Stimulated activated CD4-positive, alpha-beta T cell treated with anti-CD3 and anti-CD28 coated beads, Interleukin-2, amount 100 ng/mL, for 48 hours (primary cell): ENCODE results near the gene RAPGEF4.
"Not testable (repeated sequence)": the region's sequence is repeated elsewhere in the genome, so short reads cannot be mapped to it uniquely, and the experiment has no call there.

Source experiments
- DNase-seq, 2 donors: peaks; one replicate each; pipeline ENCODE4 v3.0.0-alpha.2; 2020

RAPGEF4 gene

DNA sequence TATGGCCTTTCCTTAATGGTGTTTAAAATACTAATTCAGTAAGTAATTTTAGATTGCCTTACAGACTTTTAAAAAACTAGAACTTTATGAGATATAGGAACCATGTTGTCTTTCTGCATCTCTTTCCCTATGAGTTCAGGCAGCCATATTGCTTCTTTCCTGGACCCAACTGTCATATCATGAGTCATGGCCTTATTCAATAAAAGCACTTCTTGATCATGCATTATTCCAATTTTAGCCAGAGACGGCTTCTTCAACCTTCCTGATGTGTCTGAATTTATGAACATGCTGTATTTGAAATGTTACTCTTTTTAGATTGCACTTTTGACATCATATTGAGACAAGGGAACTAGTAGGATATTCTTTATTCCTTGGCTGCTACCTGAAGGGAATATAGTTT, 274.6 kb downstream of the RAPGEF4 start:
- DNase-seq: no peak

DNA sequence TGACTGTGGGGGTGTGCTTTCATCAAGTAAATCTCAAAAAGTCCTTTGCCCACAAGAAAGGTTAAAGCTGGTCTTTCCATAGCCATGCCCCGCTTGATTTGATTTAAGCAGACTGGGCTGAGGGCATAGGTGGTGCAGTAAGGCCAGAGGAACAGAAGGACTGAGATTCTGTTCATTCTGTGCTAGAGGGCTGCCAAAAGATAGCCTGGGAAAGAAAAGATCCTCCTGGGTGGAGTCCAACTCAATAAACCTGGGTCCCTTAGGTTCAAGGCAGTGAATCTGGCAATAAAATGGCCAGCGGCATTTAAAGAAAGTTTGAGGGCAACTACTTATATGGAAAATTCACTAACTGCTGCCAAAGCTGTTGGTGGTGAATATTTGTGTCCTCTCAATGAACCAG, 280.8 kb downstream of the RAPGEF4 start:
- no peak for DNase-seq

DNA sequence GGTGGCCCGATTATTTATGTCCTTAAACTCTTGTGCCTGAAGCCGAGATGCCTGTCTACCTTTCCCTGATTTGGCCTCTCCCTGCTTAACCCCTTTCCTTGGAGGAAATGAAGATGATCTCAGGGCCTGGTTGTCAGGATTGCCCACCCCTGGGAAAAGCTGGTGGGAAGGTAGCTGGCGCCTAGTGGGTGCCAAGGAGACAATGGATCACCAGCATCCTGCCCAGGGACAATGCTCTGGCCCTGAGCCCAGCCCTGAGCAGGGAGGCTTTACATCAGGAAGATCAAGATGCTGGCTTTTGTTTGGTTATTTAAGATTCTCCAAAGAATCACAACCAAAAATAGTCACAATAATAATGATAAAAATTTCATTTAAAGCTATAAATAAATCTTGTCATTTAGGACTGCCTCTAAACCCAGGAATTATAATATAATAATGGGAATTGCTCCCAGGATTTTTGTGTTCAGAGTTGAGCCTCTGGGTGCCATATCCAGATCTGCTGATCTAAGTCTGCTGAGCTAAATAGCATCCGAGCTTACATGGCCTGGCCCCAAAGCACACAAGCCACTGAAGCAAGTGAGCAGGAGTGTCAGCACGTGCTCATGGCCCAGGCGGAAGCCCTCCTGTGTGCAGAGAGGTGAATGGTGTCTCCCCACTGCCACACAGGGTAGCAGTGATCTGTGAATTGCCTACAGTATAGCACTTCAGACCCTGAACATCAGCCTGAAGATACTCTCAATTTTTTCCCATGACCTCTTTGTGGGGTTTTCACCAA, 282.2 kb downstream of the RAPGEF4 start:
- DNase-seq: no peak

DNA sequence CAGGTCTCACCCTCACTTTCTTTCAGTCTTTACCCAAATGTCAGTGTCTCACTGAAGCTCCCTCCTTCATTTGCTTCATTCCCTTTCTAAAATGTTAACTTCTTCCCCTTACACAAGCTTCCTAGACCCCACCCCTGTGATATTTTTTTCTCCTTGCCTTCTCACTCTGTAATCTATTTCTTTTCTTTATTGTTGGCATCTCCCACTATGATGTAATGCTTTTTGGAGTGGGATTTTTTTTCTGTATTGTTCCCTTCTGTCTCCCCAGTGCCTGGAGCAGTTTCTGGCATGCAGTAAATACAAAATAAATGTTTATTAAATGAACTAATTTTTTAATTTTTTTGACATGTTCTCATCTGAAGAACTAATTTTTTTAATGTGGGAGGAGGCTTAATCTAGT, 284.1 kb downstream of the RAPGEF4 start:
- DNase-seq: no peak

DNA sequence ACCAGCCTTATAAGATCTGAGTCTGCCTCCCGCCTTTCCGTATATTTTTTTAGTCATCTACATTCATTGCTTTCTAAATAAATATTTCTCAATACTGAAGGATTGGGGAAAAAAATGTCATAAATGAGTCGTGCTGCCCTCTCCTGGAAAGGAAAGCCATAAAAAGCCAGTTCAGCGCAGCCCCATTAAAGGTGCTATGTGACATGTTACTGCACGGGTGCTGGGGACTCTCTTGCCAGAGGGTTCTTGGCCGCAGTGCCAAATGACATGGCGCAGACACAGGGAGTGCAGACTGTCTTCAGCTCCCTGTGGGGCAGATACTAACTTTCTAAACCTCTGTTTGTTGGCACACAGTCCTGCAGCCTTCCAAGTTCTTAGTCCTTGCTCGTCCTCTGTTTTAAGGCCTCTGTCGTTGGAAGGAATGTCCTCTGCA, 286.3 kb downstream of the RAPGEF4 start:
- DNase-seq: no peak

DNA sequence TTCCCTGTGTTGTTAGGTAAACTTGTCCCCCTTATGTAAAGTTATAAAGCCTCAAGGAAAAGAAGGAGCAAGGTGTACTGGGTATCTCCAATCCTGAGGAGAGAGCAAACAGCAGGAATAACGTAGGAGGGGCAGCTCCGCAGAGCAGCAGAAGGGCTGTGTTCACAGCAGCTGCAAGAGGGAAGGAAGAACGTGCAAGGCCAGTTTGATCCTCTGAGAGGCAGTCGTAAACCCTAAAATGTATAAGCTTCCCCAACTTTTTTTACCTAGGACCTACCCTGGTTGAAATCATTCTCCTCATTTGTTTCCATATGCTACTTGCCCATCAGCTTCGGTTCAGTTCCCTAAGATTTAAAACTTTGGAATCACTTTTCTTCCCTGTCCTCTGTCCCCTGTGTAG, 288.1 kb downstream of the RAPGEF4 start:
- DNase-seq: no peak

DNA sequence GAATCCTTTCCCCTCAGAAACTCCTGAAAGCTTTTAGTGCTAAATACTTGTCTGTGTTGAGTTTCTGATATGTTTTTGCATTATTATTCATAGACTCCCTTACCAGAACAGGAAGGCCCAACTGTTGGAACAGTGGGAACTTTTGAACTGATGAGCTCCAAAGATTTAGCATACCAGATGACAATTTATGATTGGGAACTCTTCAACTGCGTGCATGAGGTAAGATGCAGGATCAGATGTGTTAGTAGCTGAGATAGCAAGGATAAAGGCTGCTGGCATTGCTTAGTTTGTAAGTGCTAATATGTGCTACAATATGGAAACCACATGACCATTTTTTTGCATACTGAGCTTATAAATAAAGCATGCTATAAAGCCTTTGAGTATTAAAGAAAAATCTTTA, 290.8 kb downstream of the RAPGEF4 start:
- DNase-seq: no peak

DNA sequence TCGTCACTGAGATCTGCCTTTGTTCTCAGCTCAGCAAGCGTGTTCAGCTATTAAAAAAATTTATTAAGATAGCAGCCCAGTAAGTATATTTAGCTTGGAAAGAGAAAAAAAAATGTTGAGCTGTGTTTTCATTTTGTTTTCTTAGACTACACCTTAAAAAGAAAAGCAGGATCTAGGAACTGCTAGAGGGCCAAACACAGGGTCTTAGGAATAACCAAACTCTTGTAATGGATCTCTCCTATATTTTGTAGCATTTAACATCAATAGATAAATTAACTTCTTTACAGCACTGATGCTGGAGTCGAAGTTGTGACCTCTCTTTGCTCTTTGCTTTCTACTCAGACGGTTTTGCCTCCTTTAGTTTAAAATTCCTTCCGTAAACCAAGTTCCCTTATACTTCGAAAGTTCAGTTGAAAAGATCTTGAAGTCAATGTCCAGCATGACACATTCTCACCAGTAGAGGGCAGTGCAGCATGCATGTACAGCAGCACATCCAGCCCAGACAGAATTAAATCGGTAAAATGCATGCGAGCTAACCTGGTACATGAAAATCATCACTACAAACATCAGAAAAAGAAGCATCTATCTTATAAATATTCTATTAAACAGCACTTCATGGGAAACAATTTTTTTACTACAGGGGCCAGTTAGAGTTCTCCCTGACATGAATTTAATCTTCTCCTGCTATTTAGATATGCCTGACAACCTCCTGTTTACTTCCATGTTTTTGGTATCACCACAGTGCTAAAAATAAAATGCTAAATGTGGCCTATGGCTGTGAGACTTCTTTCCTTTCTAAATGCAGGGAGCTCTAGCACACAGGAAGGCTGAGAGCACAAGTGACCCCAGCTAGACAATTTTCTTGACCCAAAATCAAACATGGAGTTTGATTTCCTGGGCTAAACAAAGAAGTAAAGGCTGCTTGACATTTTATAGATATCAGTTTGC, 291.8 kb downstream of the RAPGEF4 start:
- DNase-seq: peak; percentile 74 to 80

DNA sequence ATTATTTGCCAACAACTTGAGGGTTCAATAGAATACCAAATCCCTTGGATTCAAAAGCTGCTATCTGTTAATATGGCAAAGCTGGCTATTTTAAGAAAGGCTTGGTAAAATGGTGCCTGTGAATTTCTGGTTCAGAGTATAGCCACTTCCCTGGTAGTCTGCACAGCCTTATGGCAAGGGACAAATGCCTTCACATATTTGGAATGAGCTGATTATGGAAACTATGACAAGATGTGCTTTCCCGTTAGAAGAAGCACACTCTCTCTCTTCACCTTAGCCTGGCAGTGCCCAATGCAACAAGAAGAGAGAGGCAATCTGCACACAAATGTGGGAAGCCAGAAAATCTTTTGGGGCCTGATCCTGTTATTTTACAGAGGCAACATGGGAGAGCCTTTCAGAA, 292.5 kb downstream of the RAPGEF4 start:
- no peak for DNase-seq

DNA sequence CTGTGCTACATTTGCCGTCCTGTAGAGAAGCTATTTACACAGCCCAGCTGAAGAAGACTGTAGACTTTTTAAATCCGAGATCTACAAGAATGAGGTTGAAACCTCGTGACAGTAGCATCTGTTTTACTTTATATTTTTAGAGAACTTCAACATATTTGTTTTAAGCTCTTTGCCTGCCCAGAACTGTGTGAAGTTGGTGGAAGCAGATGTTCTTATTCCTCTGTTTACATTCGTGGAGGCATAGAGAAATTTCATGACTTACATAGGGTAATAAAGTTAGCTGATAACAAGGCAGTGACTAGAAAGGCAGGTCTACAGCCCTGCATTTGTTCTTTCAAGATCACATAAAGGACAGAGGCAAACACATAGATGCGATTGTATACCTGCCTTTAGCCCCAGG, 293.0 kb downstream of the RAPGEF4 start:
- no peak for DNase-seq

DNA sequence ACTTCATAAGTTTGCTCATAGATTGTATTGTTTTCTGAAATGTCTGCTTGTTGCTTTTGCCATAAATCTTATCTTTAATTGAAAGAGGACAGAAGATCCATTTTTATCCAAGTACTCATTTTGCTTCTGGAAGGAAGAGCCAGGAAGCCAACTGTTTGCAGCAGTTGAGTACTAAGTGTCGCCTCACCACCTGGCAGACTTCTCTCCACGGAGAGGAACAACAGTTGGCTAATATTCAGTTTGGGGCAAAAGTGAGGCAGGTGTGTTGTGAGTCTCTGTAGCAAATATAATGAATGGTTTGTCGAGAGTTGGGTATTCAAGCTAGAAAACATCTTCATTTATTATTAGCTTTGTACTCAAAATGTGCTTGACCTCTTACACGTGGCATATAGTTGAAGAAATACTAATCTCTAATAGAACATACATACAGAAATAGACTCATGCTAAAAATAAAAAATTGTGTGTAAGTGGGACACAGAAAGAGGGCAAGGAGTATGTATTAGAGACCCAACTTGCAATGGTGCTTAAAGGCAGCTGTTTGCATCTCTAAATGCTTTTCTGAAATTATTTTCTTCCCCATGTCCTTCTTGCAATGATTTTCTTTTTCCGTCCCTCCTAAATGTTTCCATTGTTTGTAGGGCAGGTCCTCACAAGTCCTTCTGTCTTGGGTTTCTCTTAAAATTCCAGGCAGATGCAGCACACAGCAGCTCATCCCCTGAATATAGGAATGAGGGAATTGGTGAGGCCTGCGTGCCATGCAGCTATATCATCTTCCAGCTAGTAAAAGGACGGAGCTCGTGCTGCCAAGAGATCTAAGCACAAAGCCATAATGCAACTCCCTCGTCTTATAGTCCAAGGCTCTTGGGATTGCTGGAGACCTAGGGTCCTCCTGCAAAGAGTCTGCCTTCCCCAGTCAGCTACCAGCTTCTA, 295.2 kb downstream of the RAPGEF4 start:
- DNase-seq: no peak

DNA sequence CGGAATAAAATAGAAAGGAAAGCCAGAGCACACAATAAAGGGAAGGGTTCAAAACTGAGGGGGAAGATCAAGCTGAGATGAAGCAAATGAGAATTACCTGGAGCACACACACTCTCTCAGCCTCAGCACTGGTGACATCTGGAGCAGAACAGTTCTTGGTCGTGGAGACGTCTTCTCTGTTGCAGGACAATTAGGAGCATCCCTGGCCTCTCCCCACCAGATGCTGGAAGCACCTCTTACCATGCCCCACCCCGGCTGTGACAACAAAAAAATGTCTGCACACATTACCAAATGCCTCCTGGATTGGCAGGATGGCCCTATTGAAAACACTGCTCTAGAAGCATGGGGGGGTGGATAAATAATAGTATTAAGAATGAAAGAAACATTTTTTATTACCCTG, 296.4 kb downstream of the RAPGEF4 start:
- DNase-seq: no peak

DNA sequence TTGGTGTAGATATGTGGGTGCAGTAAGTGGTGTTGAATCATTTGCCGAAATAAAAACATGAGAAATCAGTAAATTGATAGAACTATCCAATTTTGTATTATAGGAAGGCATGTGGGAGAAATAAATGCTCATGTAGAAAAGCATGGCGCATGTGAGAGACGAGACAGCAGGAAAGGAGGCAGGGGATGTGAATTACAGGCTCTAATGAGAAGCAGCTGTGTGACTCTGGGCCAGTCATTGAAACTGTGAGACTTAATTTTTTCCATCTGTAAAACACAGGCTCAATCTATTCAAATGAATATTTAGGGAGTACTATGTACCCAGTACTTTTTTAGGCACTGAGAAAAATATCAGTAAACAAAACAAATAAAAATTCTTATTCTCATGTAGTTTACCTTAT, 297.4 kb downstream of the RAPGEF4 start:
- DNase-seq: no peak

DNA sequence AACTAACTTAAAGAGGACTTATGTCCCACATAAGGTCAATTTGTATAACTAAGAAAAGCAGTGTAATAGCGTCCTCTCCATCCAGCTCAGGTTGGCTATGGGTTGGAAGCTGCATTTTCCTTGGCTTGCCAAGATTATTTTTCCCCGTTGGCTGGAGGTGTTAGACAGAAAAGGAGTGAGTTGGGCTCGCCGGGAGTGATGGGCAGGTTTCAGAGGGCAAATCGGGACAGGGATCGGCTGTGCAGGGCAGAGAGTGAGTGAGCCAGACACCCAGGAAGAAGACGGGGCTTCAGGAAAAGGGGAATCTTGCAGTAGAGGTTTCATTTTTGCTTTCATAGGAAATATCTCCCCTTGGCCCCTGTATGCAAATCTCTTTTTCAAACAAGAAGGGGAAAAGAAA, 298.5 kb downstream of the RAPGEF4 start:
- no peak for DNase-seq

DNA sequence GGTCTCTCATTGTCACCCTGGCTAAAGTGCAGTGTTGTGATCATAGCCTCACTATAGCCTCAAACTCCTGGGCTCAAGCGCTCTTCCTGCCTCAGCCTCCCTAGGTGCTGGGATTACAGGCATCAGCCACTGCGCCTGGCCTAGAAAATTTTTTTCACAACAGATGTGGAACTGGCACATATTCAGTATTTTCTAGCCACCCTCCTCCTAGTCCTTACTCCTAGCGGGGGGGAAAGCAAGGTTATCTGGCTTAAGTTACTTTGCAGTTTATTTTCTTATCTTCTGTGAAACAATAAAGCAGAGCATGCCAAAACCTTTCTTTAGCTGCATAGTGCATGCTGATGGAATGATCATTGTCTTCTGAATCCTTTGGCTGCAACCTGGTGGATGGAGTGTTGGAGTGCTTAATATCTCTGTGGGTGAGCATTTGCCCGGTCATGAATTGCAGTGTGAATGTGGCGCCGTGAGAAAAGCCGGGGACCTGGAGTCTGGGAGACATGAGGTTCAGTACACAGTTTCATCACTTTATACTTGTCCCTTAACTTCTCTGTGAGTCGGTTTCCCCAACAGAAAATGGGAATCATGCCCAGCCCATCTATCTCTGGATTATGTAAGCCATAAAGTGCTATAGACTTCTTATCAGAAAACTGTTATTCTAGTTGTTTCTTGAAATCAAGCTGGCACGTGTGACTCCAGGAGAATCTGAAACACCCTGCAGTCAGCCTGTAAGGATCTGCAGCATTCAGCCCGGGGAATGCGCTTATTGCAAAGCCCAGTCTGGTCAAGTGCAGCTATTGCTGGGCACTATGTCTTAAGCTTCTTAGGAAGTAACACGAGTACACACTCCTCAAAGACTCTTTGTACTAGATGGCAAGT, 301.8 kb downstream of the RAPGEF4 start:
- DNase-seq: no peak

DNA sequence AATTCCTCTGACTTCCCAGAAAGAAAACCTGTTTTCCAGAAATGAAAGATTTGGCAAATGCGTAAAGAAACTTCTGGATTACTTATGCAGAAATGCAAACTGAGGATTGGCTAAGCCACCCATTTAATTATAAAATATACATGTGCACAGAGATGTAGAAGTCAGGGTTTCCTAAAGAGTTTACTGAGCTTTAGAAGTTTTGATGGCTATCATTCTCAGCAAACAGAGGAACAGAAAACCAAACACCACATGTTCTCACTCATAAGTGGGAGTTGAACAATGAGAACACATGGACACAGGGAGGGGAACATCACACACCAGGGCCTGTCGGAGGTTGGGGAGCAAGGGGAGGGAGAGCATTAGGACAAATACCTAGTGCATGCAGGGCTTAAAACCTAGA, 302.6 kb downstream of the RAPGEF4 start:
- DNase-seq: not testable (repeated sequence)

DNA sequence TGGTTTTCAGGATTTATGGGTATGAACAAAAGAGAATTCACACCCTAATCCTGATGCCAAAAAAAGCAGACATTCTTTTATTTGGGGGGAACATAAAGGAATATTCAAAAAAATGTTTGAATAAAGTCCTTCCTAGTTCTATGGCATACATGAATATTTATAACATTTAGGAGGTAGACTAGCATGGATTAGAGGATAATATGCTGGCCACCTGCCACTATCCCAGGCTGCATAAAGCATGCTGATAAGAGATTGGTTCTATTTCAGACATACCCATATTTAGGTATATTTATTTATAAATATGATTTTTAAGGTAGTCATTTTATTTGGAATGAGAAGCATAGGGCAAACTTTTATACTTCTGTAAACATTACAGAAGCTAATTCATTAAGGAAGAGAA, 305.1 kb downstream of the RAPGEF4 start:
- no peak for DNase-seq

DNA sequence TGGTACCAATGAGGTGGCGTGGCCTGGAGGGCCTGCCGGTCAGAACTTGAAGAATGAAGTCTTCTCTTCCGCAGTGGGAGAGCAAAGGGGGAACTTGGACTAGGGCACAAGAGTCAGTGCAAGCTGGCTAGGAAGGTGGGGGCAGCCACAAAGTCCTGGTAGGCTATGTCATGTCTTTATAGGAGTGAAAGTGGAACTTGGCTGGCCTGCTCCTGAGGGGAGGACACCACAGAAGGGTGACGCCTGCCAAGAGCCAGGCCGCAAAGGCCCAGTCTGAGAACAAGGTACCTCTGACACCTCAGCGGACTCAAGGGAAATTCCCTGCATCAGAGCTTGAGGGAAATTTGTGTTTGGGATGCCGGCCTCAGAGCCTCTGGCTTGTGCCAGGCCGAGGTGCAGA, 307.8 kb downstream of the RAPGEF4 start:
- no peak for DNase-seq

DNA sequence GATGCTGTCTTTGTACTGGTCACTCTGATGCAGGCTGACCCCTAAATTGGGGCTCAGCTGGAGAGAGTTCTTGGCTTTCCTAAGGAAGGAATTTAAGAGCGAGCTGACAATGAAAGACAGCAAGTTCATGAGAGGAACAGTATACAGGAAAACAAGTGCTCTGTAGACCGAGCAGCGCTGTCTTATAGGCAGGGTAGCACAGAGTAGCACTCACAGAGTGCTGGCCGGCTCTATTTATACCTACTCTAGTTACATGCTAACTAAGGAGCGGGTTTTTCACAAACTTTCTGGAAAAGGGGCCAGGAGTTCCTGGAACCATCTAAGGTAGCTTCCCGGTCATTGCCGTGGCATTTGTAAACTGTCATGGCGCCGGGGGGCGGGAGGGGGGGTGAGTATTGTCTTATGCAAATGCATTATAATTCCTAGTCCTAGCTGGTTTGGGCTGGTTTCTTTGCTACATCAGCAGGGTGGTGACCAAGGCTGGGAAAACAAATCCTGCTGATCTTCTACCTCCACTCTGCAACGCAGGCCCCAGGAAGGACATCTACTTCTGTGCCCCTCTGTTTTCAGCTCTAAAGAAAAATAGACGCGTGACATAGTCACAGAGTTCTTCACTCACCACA, 308.4 kb downstream of the RAPGEF4 start:
- DNase-seq: no peak

DNA sequence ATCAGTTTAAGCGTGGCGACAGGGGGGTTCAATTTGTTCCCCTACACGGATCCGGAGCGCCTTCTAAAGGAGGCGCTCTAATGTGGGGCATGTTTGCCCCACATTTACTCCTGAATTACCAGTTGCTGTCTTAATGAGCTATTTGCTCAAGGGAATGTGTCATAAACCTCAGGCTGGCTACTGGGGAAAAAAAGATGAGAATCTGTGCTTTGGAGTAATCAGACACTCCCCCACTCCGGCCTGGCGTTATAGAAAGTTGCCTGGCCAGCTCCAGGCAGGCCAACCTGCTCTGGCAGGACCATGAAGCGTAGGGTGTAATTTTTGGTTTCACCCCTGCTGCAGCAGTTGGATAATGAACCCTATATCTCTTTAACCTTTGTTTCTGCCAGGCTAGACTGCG, 309.0 kb downstream of the RAPGEF4 start:
- DNase-seq: no peak

DNA sequence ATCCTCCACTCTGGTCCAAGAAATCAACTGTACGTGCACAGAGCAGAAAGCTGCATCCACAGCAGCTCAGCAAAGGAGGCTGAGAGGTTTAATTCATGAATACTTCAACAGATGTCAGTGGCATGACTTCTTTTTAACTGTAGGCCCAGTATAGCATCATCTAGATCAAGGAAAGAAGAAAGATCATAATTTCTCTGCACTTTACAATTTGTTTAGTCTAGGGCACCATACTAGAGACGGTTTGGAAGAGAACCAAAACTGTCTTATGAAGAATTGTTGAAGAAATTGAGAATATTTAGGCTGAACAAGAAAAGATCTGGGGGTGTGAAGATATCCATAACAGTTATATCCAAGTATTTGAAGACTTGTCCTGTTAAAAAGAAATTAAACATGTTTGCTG, 309.5 kb downstream of the RAPGEF4 start:
- no peak for DNase-seq

DNA sequence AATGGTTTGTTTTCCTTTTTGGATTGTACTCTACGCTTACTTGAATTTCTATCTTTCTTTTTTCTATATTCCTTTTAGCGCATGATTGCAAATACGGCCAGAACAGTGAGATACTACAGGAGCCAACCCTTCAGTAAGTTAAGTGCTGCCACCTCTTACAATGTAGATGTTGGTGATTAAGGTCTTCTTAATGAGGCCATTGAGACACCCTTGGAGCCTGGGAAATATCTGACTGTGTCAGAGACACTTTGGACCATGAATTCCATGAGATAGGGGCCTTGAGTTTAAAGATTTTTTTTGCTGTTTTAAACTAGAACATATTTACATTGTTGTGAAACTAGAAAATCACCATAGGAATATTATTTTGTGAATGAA, 312.9 kb downstream of the RAPGEF4 start:
- no peak for DNase-seq
